ENCODE data around the gene INIP. TPM values are rescaled to one million over a fixed set of nuclear protein-coding genes. Genes with fewer than 3 reads are reported as not detected.
A peak's percentile ranks its signal among the peaks of the same experiment; 100 is the strongest.

INIP gene
- total and polyA plus RNA-seq, 9 of the 15 experiments (the other 6 are each of a cell fraction or from before 2014, with no cell fraction given) = 11.9 to 87.9 (median 37.3) TPM

GRCh38 chr9:112717661-112718331 lies at the start of gene INIP (continued):
- TF ChIP-seq STAT5B (CRISPR knock-in tag; IDR thresholded peaks at IDR 0.05) (no peak), NELFE (IDR thresholded peaks at IDR 0.05; ENCODE audit: insufficient read depth, insufficient read length) (no peak), E2F5 (CRISPR knock-in tag; IDR thresholded peaks at IDR 0.05) (0 out of 2 replicates have a peak, but pooled peaks have one; percentile 45), PHF20 (IDR thresholded peaks at IDR 0.05; ENCODE audit: partially characterized antibody) (peak; percentile 44), TCF7L2 (IDR thresholded peaks at IDR 0.05; ENCODE audit: low read depth, low read length) (no peak), ZNF232 (CRISPR knock-in tag; IDR thresholded peaks at IDR 0.05) (no peak), ZBTB33 (CRISPR knock-in tag; IDR thresholded peaks at IDR 0.05) (no peak), CTCFL (IDR thresholded peaks at IDR 0.05; ENCODE audit: borderline replicate concordance, insufficient read depth, low read depth, low read length, poor library complexity, severe bottlenecking) (no peak), ATF1 (CRISPR knock-in tag; IDR thresholded peaks at IDR 0.05) (peak; percentile 56; the same call in 1 of the 2 replicates), ATF1 (tag; IDR thresholded peaks at IDR 0.05) (peak; percentile 94), WHSC1 (IDR thresholded peaks at IDR 0.05; ENCODE audit: low read length) (no peak), PRDM10 (IDR thresholded peaks at IDR 0.05; ENCODE audit: partially characterized antibody) (no peak), ZNF124 (CRISPR knock-in tag; IDR thresholded peaks at IDR 0.05) (no peak), ZNF655 (CRISPR knock-in tag; IDR thresholded peaks at IDR 0.05) (no peak), MXI1 (IDR thresholded peaks at IDR 0.05; ENCODE audit: low read depth, low read length) (peak; percentile 23; the same call in 1 of the 2 replicates)
